Measurements from ENCODE around the gene THEMIS. TPM values are rescaled to one million over a fixed set of nuclear protein-coding genes. Genes with fewer than 3 reads are reported as not detected.
"Not testable (repeated sequence)": the region's sequence is repeated elsewhere in the genome, so short reads cannot be mapped to it uniquely, and the experiment has no call there.

THEMIS gene
- total RNA-seq, 1 experiment from 2014 or later = not detected

DNA sequence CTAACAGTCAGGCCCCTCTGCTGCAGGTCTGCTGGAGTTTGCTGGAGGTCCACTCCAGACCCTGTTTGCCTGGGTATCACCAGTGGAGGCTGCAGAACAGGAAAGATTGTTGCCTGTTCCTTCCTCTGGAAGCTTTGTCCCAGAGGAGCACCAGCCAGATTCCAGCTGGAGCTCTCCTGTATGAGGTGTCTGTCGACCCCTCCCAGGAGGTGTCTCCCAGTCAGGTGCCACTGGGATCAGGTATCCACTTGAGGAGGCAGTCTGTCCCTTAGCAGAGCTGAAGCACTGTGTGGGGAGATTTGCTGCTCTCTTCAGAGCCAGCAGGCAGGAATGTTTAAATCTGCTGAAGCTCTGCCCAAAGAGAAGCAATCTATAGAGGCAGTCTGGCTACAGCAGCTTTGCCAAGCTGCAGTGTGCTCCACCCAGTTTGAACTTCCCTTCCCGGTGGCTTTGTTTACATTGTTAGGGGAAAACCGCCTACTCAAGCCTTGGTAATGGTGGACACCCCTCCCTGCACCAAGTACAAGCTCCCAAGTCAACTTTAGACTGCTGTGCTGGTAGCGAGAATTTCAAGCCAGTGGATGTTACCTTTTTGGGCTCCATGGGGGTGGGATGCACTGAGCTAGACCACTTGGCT lies 119.1 kb downstream of the THEMIS start:
- not testable (repeated sequence) for H3K9ac ChIP-seq (ENCODE audit: low read length); H4K20me1 ChIP-seq (ENCODE audit: insufficient read depth, low read depth, low read length); H3K36me3 ChIP-seq (ENCODE audit: insufficient read depth, low read length); H3K27ac ChIP-seq (ENCODE audit: low read length); H3K27me3 ChIP-seq (ENCODE audit: low read length); H3K9me2 ChIP-seq (replicated peaks; ENCODE audit: insufficient read depth, low read length); H2AFZ ChIP-seq (ENCODE audit: low read length); DNase-seq; H3K4me2 ChIP-seq (ENCODE audit: low read depth, low read length, poor library complexity, severe bottlenecking); H3K79me2 ChIP-seq (ENCODE audit: low read length); H3K4me3 ChIP-seq (ENCODE audit: low read length); H3K9me3 ChIP-seq (ENCODE audit: low read length); H3K4me1 ChIP-seq (ENCODE audit: low read length)

- Histone ChIP-seq H3K4me3 (ENCODE audit: low read length) (no peak overlapping the region), H3K9me2 (replicated peaks; ENCODE audit: insufficient read depth, low read length) (no peaks in the 10 kb centered on the region), H3K9me3 (ENCODE audit: low read length) (no peaks in the 10 kb centered on the region), H3K27me3 (ENCODE audit: low read length) (no peaks in the 10 kb centered on the region), H3K27ac (ENCODE audit: low read length) (no peak overlapping the region), H3K79me2 (ENCODE audit: low read length) (no peaks in the 10 kb centered on the region), H3K9ac (ENCODE audit: low read length) (no peak overlapping the region), H3K36me3 (ENCODE audit: insufficient read depth, low read length) (no peaks in the 10 kb centered on the region), H4K20me1 (ENCODE audit: insufficient read depth, low read depth, low read length) (no peaks in the 10 kb centered on the region), H2AFZ (ENCODE audit: low read length) (no peak overlapping the region), H3K4me2 (ENCODE audit: low read depth, low read length, poor library complexity, severe bottlenecking) (no peak overlapping the region), H3K4me1 (ENCODE audit: low read length) (no peaks in the 10 kb centered on the region)
- DNase-seq = no peak
Observed at GRCh38 chr6:127776320-127776719, 124.5 kb downstream of the THEMIS start.

- H2AFZ ChIP-seq (ENCODE audit: low read length) = no peak overlapping the region
- H3K36me3 ChIP-seq (ENCODE audit: insufficient read depth, low read length) = no peaks in the 10 kb centered on the region
- no peak overlapping the region for H3K4me3 ChIP-seq (ENCODE audit: low read length)
- DNase-seq = no peak
- H3K79me2 ChIP-seq (ENCODE audit: low read length) = no peaks in the 10 kb centered on the region
- no peaks in the 10 kb centered on the region for H3K27me3 ChIP-seq (ENCODE audit: low read length)
- H3K9ac ChIP-seq (ENCODE audit: low read length) = no peak overlapping the region
- no peaks in the 10 kb centered on the region for H3K4me1 ChIP-seq (ENCODE audit: low read length)
- no peaks in the 10 kb centered on the region for H3K9me3 ChIP-seq (ENCODE audit: low read length)
- H3K9me2 ChIP-seq (replicated peaks; ENCODE audit: insufficient read depth, low read length) = no peaks in the 10 kb centered on the region
- H4K20me1 ChIP-seq (ENCODE audit: insufficient read depth, low read depth, low read length) = no peaks in the 10 kb centered on the region
- H3K4me2 ChIP-seq (ENCODE audit: low read depth, low read length, poor library complexity, severe bottlenecking) = no peak overlapping the region
- no peak overlapping the region for H3K27ac ChIP-seq (ENCODE audit: low read length)
Observed at GRCh38 chr6:127775371-127775770, 125.5 kb downstream of the THEMIS start.

GRCh38 chr6:127768745-127769144 lies 132.1 kb downstream of the THEMIS start:
- Histone ChIP-seq H3K9me2 (replicated peaks; ENCODE audit: insufficient read depth, low read length) (no peaks in the 10 kb centered on the region), H2AFZ (ENCODE audit: low read length) (no peak overlapping the region), H3K79me2 (ENCODE audit: low read length) (no peaks in the 10 kb centered on the region), H3K4me1 (ENCODE audit: low read length) (no peaks in the 10 kb centered on the region), H3K4me2 (ENCODE audit: low read depth, low read length, poor library complexity, severe bottlenecking) (no peak overlapping the region), H3K27ac (ENCODE audit: low read length) (no peak overlapping the region), H3K27me3 (ENCODE audit: low read length) (no peaks in the 10 kb centered on the region), H3K36me3 (ENCODE audit: insufficient read depth, low read length) (no peaks in the 10 kb centered on the region), H4K20me1 (ENCODE audit: insufficient read depth, low read depth, low read length) (no peaks in the 10 kb centered on the region), H3K9me3 (ENCODE audit: low read length) (no peaks in the 10 kb centered on the region), H3K9ac (ENCODE audit: low read length) (no peak overlapping the region), H3K4me3 (ENCODE audit: low read length) (no peak overlapping the region)
- no peak for DNase-seq

DNA sequence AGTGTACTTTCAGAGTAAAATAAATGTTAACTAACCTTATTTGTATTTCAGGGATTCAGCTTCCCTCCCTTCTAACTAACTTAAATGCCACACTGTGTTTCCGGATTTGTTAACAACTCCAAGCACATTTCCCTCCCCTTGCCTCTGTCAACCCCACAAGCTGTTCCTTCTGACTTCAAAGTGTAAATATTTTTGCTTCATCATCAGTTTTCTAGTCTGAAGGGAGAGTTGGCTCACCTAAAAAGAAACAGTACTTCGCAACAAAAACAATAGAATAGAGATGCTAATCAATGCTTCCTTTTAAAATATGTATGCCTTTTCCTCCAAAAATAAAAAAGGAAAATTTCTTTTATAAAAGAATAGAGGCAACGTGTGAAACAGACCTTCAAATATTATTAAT lies 132.6 kb downstream of the THEMIS start:
- no peaks in the 10 kb centered on the region for H3K9me3 ChIP-seq (ENCODE audit: low read length)
- no peak overlapping the region for H3K4me3 ChIP-seq (ENCODE audit: low read length)
- no peak overlapping the region for H3K4me2 ChIP-seq (ENCODE audit: low read depth, low read length, poor library complexity, severe bottlenecking)
- DNase-seq = no peak
- no peaks in the 10 kb centered on the region for H3K9me2 ChIP-seq (replicated peaks; ENCODE audit: insufficient read depth, low read length)
- H3K4me1 ChIP-seq (ENCODE audit: low read length) = no peaks in the 10 kb centered on the region
- no peaks in the 10 kb centered on the region for H3K79me2 ChIP-seq (ENCODE audit: low read length)
- no peaks in the 10 kb centered on the region for H3K36me3 ChIP-seq (ENCODE audit: insufficient read depth, low read length)
- no peaks in the 10 kb centered on the region for H3K27me3 ChIP-seq (ENCODE audit: low read length)
- H3K27ac ChIP-seq (ENCODE audit: low read length) = no peak overlapping the region
- no peak overlapping the region for H3K9ac ChIP-seq (ENCODE audit: low read length)
- H2AFZ ChIP-seq (ENCODE audit: low read length) = no peak overlapping the region
- H4K20me1 ChIP-seq (ENCODE audit: insufficient read depth, low read depth, low read length) = no peaks in the 10 kb centered on the region

DNA sequence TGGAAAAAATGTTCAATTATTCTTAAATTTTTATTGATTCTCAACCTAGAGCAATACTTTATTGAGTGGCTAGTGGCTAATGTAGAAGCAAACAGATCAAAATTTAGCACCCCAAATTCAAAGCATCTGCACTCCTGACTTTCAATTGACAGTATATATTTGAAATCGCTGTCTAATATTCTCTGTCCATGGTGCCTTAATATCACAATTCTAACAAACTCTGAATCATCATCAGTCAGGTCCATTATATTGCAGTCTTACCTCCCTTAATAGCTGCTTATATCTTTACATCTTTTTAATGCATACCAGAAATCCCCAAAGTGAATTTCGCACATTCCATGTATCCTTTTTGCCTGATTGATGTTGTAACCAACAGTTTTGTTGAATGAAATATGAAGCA lies 134.9 kb downstream of the THEMIS start:
- Histone ChIP-seq H3K4me2 (ENCODE audit: low read depth, low read length, poor library complexity, severe bottlenecking) (no peak overlapping the region), H3K4me1 (ENCODE audit: low read length) (no peaks in the 10 kb centered on the region), H3K9me3 (ENCODE audit: low read length) (no peaks in the 10 kb centered on the region), H3K27me3 (ENCODE audit: low read length) (no peaks in the 10 kb centered on the region), H3K79me2 (ENCODE audit: low read length) (no peaks in the 10 kb centered on the region), H4K20me1 (ENCODE audit: insufficient read depth, low read depth, low read length) (no peaks in the 10 kb centered on the region), H3K27ac (ENCODE audit: low read length) (no peak overlapping the region), H2AFZ (ENCODE audit: low read length) (no peak overlapping the region), H3K36me3 (ENCODE audit: insufficient read depth, low read length) (no peaks in the 10 kb centered on the region), H3K9me2 (replicated peaks; ENCODE audit: insufficient read depth, low read length) (no peaks in the 10 kb centered on the region), H3K9ac (ENCODE audit: low read length) (no peak overlapping the region), H3K4me3 (ENCODE audit: low read length) (no peak overlapping the region)
- no peak for DNase-seq

DNA sequence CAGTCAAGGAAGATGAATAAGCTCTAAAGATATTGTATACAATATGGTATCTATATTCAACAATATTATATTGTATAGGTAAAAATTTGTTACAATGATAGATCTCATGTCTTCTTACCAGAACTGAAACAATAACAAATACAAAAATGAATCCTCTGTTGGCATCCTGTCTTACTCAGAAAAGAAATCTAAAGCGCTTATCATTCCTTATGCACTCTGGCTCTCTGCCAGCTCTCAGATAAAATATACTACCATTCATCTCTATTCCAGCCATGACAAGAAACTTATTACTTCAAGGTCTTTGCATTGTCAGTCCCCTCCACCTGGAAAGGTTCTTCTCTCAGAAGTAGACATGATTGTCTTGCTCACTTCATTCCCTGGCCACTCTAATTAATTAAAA lies 138.6 kb downstream of the THEMIS start:
- Histone ChIP-seq H3K79me2 (ENCODE audit: low read length) (no peaks in the 10 kb centered on the region), H3K4me1 (ENCODE audit: low read length) (no peaks in the 10 kb centered on the region), H3K4me3 (ENCODE audit: low read length) (no peak overlapping the region), H3K9me3 (ENCODE audit: low read length) (peaks cover 3% of the 10 kb centered on the region; the same call in 1 of the 2 replicates), H3K27ac (ENCODE audit: low read length) (no peak overlapping the region), H3K9me2 (replicated peaks; ENCODE audit: insufficient read depth, low read length) (no peaks in the 10 kb centered on the region), H4K20me1 (ENCODE audit: insufficient read depth, low read depth, low read length) (no peaks in the 10 kb centered on the region), H3K9ac (ENCODE audit: low read length) (no peak overlapping the region), H3K36me3 (ENCODE audit: insufficient read depth, low read length) (no peaks in the 10 kb centered on the region), H2AFZ (ENCODE audit: low read length) (no peak overlapping the region), H3K4me2 (ENCODE audit: low read depth, low read length, poor library complexity, severe bottlenecking) (no peak overlapping the region), H3K27me3 (ENCODE audit: low read length) (no peaks in the 10 kb centered on the region)
- no peak for DNase-seq

DNA sequence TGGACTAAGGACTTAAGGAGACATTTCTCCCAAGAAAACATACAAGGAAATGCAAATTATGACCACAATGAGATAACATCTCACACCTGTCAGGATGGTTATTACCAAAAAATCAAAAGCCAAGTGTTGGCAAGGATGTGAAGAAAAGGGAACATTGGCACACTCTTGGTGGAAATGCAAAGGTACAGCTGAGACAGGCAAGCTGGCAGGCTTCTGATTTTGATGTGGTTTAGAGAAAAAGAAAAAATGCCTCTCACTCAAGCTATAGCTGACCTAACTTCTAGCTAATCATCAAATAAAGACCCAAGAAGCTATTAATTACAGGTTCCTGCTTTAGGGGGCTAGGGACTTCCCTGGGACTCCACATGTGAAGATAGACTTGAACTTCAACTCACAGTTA lies 139.8 kb downstream of the THEMIS start:
- Histone ChIP-seq H3K9me2 (replicated peaks; ENCODE audit: insufficient read depth, low read length) (no peaks in the 10 kb centered on the region), H3K9ac (ENCODE audit: low read length) (no peak overlapping the region), H3K79me2 (ENCODE audit: low read length) (no peaks in the 10 kb centered on the region), H4K20me1 (ENCODE audit: insufficient read depth, low read depth, low read length) (no peaks in the 10 kb centered on the region), H3K4me3 (ENCODE audit: low read length) (no peak overlapping the region), H3K4me2 (ENCODE audit: low read depth, low read length, poor library complexity, severe bottlenecking) (no peak overlapping the region), H3K36me3 (ENCODE audit: insufficient read depth, low read length) (no peaks in the 10 kb centered on the region), H3K4me1 (ENCODE audit: low read length) (no peaks in the 10 kb centered on the region), H2AFZ (ENCODE audit: low read length) (no peak overlapping the region), H3K27ac (ENCODE audit: low read length) (no peak overlapping the region), H3K9me3 (ENCODE audit: low read length) (peaks cover 6% of the 10 kb centered on the region; the same call in 1 of the 2 replicates), H3K27me3 (ENCODE audit: low read length) (no peaks in the 10 kb centered on the region)
- DNase-seq = no peak

- no peaks in the 10 kb centered on the region for H4K20me1 ChIP-seq (ENCODE audit: insufficient read depth, low read depth, low read length)
- no peak overlapping the region for H3K27ac ChIP-seq (ENCODE audit: low read length)
- H3K9me3 ChIP-seq (ENCODE audit: low read length) = no peaks in the 10 kb centered on the region
- no peaks in the 10 kb centered on the region for H3K36me3 ChIP-seq (ENCODE audit: insufficient read depth, low read length)
- H3K9me2 ChIP-seq (replicated peaks; ENCODE audit: insufficient read depth, low read length) = no peaks in the 10 kb centered on the region
- peaks cover 4% of the 10 kb centered on the region; the same call in 1 of the 2 replicates for H3K4me1 ChIP-seq (ENCODE audit: low read length)
- no peak overlapping the region for H3K9ac ChIP-seq (ENCODE audit: low read length)
- H2AFZ ChIP-seq (ENCODE audit: low read length) = no peak overlapping the region
- H3K27me3 ChIP-seq (ENCODE audit: low read length) = no peaks in the 10 kb centered on the region
- H3K4me3 ChIP-seq (ENCODE audit: low read length) = no peak overlapping the region
- H3K4me2 ChIP-seq (ENCODE audit: low read depth, low read length, poor library complexity, severe bottlenecking) = no peak overlapping the region
- H3K79me2 ChIP-seq (ENCODE audit: low read length) = no peaks in the 10 kb centered on the region
- DNase-seq = no peak
Observed at GRCh38 chr6:127749095-127749494, 151.8 kb downstream of the THEMIS start.

All from Karpas-422 (cell line).